Measurements from ENCODE around the gene TOM1L2.

The TOM1L2 gene

DNA sequence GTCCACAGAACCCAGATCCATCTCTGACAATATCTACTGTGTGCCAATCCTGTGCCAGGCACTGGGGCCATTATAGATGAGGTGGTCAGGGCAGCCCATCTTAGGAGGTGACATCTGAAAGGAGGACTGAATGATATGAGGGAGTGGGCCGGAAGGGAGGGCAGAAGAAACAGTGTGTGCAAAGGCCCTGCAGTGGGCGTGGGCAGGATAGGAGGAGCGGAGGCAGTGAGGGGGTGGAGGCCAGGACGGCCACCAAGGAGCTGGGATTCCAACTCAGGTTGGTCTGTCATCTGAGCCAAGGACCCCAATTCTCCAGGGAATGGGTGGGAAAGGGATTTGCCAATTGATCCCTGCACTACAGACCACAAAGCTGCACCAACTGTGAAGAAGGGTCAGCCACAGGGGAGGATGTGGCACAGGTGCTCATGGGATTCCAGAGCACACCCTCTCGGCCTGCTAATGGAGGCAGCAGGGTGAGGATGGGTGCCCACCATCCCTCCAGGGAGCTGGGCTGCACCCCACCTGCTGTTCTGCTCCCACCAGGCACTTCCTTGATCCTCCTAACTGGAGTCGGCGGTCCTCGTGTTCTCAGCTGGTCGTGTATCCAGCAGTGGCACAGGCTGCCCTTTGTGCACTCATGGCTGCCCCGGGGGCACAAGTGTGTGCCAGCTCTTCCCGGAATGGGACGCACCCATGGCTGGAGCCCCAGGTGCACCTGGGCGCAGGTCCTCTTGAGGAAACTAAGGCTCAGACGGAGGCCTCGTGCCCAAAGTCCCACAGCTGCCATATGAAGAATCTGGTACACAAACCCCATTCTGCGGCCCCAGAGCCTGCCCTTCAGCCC, 145.0 kb downstream of the TOM1L2 start:
- Histone ChIP-seq H3K4me1 (ENCODE audit: control insufficient read depth in 1 of 2, insufficient read depth in 1 of 2, low read depth in 1 of 2, low read length in 1 of 2) (peaks cover 37 to 39% of the 10 kb centered on the region in 2 experiments), H3K27me3 (peaks cover 10% of the 10 kb centered on the region), H3K27ac (peak overlapping the region; percentile 38), H3K36me3 (no peaks in the 10 kb centered on the region), H3K9me3 (no peaks in the 10 kb centered on the region), H3K4me3 (ENCODE audit: low read depth in 1 of 2, low read length in 1 of 2) (no peak overlapping the region)
- no peak for TF ChIP-seq CTCF (IDR thresholded peaks at IDR 0.05)

DNA sequence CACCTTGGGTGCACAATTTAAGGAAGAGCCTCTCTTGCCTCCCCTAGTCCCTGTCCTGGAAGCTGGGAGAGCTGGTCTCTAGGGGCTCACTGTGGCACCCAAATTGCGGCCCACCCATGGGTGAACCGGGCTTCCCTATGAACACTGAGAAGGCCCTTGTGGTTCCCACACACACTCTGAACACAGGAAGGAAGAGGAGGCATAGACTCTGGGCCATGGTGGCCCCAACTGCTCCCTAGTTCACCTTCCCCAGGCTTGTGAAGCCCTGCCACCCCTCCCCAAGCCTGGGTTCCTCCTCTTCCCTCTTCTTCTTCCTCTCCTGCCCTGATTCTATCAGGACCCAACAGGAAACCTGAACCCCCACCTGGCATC, 145.9 kb downstream of the TOM1L2 start:
- no peak for TF ChIP-seq CTCF (IDR thresholded peaks at IDR 0.05)
- Histone ChIP-seq H3K36me3 (no peaks in the 10 kb centered on the region), H3K4me1 (ENCODE audit: control insufficient read depth in 1 of 2, insufficient read depth in 1 of 2, low read depth in 1 of 2, low read length in 1 of 2) (peaks cover 37 to 41% of the 10 kb centered on the region in 2 experiments), H3K27ac (peak overlapping the region; percentile 38), H3K27me3 (peaks cover 10% of the 10 kb centered on the region), H3K4me3 (ENCODE audit: low read depth in 1 of 2, low read length in 1 of 2) (no peak overlapping the region), H3K9me3 (no peaks in the 10 kb centered on the region)

DNA sequence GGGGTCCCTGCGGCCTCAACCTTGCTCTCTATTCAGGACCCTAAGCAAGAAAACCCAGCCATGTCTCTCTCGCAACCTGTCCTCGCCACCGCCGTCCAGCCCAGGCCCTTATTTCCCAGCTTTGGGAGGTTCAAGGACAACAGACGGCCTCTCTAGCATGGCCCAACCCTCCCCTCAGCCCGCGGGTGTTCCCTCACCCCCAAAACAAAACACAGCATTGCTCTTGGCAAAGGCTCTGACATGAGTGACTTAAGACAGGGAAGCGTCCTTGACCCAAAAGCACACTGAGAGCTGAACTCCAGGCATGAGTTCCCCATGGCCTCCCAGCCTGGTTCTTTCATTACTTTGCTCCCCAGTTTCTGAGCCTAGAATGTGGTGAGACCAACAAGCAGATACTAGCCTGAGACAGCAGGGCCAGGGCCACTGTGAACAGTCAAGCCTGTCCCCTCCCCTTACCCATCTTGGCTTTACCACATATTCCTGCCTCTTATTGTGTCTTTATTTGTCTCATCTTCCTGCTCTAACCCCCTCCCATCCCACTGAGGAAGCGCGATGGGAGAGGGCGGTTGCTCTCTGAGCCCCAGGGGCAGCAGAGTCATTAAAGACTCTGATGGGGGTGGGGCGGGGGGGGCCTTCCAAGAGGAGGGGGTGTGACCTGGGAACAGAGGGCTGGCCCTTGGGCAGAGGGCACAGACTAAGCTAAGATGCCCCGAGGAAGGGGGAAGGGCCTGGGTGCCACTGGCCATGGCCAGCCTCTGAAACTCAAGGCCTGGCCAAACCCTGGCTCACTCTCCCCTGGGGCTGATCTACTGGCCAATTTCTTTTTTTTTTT, 147.2 kb downstream of the TOM1L2 start:
- H3K27ac ChIP-seq, result peak overlapping the region; percentile 74
- peaks cover 37 to 41% of the 10 kb centered on the region in 2 experiments for H3K4me1 ChIP-seq (ENCODE audit: control insufficient read depth in 1 of 2, insufficient read depth in 1 of 2, low read depth in 1 of 2, low read length in 1 of 2)
- TF ChIP-seq CTCF (IDR thresholded peaks at IDR 0.05), result no peak

DNA sequence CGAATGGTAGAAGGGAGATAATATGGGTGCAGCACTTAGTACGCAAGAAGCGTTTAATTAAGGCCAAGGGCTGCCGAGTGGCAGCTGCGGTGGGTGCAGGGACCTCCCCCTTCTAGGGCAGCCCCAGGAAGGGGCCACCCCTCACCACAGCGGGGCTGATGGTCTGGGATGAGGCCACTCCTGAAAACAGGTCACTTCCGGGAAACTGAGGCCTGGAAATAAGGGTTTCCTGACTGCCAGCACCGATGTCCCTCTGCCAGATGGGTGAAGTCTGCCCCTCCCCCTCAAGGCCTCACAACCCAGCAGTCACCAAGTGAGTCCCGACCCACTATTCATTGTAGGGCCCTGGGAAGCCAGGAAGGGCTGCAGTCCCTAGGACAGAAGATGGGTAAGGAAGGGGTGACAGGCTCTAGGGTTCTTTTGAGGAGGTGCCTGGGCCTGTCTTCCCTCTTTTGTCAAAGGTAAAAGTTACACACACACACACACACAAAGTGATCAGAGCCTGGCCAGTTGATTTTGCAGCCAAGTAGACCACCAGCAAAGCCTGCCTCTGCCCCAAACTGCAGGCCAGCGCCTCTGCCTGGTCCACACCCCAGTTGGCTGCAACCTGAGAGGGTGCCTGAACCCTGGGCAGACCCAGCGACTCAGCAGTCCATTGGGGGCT, 147.9 kb downstream of the TOM1L2 start:
- peak overlapping the region; percentile 71 for H3K4me3 ChIP-seq (ENCODE audit: low read depth in 1 of 2, low read length in 1 of 2)
- H3K27ac ChIP-seq, result peak overlapping the region; percentile 74
- H3K4me1 ChIP-seq (ENCODE audit: control insufficient read depth in 1 of 2, insufficient read depth in 1 of 2, low read depth in 1 of 2, low read length in 1 of 2), result peaks cover 44 to 48% of the 10 kb centered on the region in 2 experiments
- peaks cover 4% of the 10 kb centered on the region for H3K36me3 ChIP-seq
- TF ChIP-seq CTCF (IDR thresholded peaks at IDR 0.05), result no peak
- peaks cover 10% of the 10 kb centered on the region for H3K27me3 ChIP-seq
- H3K9me3 ChIP-seq, result no peaks in the 10 kb centered on the region

More for the DNA sequence above, 147.2 kb downstream of the TOM1L2 start:
- H3K36me3 ChIP-seq, result no peaks in the 10 kb centered on the region
- peaks cover 10% of the 10 kb centered on the region for H3K27me3 ChIP-seq
- H3K9me3 ChIP-seq, result no peaks in the 10 kb centered on the region
- no peak overlapping the region for H3K4me3 ChIP-seq (ENCODE audit: low read depth in 1 of 2, low read length in 1 of 2)

GRCh38 chr17:17823433-17824118, 148.6 kb downstream of the TOM1L2 start:
- peak overlapping the region; percentile 74 for H3K27ac ChIP-seq
- no peaks in the 10 kb centered on the region for H3K9me3 ChIP-seq
- H3K27me3 ChIP-seq, result peaks cover 10% of the 10 kb centered on the region
- peaks cover 11% of the 10 kb centered on the region for H3K36me3 ChIP-seq
- peak overlapping the region; percentile 71 for H3K4me3 ChIP-seq (ENCODE audit: low read depth in 1 of 2, low read length in 1 of 2)
- no peak for TF ChIP-seq CTCF (IDR thresholded peaks at IDR 0.05)
- H3K4me1 ChIP-seq (ENCODE audit: control insufficient read depth in 1 of 2, insufficient read depth in 1 of 2, low read depth in 1 of 2, low read length in 1 of 2), result peaks cover 44 to 48% of the 10 kb centered on the region in 2 experiments
